COLO668 (cell line): ENCODE results near the gene WWP2.

ENCODE experiments used
- DNase-seq: peaks from one replicate; lab custom pipeline; 2025; ENCODE audit not compliant: unreplicated experiment; lab: John Stamatoyannopoulos, UW

The WWP2 gene

GRCh38 chr16:69886726-69887125 lies 124.6 kb downstream of the WWP2 start:
- DNase-seq = no peak

DNA sequence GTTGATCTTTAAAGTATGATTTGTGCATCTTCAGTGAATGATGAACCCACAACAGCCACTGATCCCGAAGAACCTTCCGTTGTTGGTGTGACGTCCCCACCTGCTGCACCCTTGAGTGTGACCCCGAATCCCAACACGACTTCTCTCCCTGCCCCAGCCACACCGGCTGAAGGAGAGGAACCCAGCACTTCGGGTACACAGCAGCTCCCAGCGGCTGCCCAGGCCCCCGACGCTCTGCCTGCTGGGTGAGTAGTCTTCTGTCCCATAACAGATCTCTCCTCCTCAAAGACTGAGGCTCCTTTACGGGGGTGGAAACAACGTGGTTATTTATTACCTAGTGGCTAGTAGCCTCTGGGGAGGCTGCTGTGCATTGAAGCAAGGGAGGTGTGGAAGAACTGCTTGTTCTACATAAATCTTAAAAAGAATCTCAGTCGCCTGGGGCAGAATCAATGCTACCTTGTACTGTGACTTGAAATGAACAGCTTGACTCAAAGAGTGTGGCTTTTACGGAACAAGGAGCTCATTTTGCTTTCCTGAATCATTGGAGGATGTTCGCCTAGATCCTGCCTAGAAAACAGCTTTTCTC lies 126.0 kb downstream of the WWP2 start:
- DNase-seq = no peak

GRCh38 chr16:69889295-69889964 lies 127.3 kb downstream of the WWP2 start:
- DNase-seq = no peak

- DNase-seq = no peak
Observed at GRCh38 chr16:69890114-69890891, 128.2 kb downstream of the WWP2 start.

DNA sequence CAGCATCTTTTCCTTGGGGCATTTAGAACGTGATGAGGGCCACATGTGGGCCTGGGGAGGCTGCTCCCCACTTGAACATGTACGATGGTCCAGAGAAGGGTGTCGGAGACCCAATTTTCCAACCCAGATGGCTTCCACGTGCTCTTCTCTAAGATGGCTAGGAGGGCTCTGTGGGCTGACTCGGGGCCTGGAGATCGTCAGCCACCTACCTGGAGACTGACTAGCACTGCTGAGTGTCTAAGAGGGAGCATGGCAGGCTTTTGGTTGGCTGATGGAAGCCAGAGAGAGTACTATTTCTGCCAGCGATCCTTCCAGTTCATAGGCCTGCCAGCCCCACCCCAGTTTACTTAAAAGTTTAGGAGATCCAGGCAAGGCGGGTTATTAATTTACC lies 128.8 kb downstream of the WWP2 start:
- DNase-seq = no peak

GRCh38 chr16:69892378-69892777 lies 130.2 kb downstream of the WWP2 start:
- no peak for DNase-seq

DNA sequence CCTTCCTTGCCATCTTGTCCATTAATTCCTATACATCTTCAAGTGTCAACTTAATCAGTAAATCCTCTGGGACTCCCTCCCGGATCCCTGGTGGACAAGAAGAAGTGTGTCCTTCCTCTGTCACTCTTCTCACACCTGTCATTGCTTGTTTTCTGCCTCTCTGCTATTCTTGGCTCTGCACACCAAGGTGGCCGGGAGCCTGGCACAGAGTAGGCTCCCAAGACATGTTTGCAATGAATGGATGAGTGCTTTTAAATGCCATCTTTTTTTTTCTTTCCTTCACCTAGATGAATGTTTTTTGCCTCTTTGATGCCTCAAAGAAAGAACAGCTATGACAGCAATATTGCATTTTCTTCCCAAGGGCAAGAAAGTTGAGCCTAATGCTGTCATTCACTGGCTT lies 131.0 kb downstream of the WWP2 start:
- no peak for DNase-seq

GRCh38 chr16:69894676-69895075 lies 132.5 kb downstream of the WWP2 start:
- DNase-seq = no peak

GRCh38 chr16:69903865-69904415 lies 141.8 kb downstream of the WWP2 start:
- no peak for DNase-seq

- DNase-seq = no peak
Observed at GRCh38 chr16:69904495-69905170, 142.5 kb downstream of the WWP2 start.

GRCh38 chr16:69905171-69905555 lies 143.0 kb downstream of the WWP2 start:
- no peak for DNase-seq

DNA sequence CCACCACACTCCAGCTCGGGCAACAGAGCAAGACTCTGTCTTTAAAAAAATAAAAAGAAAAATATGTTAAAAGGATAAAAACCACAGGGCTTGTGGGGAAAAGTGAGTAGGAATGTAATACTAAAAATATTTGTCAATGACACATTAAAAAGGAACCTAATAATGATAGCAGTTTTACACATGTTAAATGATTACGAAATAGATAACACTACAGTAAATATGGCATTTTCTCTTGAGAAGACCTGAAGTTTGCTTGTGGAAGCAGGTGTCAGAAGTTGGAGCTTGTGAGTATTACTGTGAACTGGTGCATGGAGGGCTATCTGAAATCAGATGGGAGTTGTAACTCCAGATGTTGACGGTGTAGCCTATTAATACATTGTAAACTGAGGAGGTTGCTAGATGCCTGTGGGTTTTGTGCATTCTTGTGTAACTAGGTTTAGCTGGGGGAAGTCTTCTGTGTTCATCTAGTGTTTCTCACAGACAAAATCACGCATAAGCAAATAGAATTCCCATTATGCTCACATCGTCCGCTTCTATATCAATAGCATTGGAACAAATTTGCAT lies 144.8 kb downstream of the WWP2 start:
- no peak for DNase-seq

- no peak for DNase-seq
Observed at GRCh38 chr16:69909043-69909442, 146.9 kb downstream of the WWP2 start.

GRCh38 chr16:69909760-69910159 lies 147.6 kb downstream of the WWP2 start:
- DNase-seq = no peak

DNA sequence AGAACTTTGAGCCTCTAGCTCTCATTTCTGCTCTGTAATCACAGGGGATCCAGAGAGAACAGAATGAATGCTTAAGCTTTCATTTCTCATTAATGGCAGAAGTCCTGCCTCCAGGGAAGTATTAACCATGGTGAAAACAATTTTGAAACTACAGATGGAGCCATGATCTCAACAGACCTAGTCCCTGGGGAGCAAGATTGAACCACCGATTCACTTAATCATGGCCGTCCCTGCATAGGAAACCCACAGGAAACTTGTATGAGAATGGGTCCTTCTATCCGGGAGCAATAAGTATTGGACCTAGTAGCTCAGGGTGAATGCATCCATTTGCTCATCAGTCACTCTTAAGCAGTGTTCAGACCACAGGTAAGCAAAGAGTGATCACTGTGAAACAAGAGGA lies 148.8 kb downstream of the WWP2 start:
- no peak for DNase-seq

GRCh38 chr16:69916462-69916861 lies 154.3 kb downstream of the WWP2 start:
- DNase-seq = no peak

DNA sequence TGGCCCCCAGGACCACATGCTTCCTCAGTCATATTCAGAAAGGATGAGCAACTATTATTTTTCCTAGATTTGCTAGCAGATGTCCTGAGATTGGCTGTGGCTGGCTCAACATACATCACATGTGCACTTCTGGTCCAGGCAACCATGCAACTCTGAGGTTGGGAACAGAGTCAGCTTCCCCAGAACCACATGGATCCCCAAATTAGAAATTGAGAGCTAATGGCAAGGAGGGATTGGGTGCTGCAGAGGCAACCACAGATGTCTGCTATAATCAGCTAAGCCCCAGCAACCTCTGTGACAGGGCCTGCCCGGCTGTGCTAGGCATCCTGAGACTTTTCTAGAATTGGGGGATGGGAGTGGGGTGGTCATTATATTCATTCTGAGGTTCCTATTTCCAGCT lies 155.2 kb downstream of the WWP2 start:
- DNase-seq = no peak

- no peak for DNase-seq
Observed at GRCh38 chr16:69917739-69918138, 155.6 kb downstream of the WWP2 start.

- no peak for DNase-seq
Observed at GRCh38 chr16:69918241-69918640, 156.1 kb downstream of the WWP2 start.

DNA sequence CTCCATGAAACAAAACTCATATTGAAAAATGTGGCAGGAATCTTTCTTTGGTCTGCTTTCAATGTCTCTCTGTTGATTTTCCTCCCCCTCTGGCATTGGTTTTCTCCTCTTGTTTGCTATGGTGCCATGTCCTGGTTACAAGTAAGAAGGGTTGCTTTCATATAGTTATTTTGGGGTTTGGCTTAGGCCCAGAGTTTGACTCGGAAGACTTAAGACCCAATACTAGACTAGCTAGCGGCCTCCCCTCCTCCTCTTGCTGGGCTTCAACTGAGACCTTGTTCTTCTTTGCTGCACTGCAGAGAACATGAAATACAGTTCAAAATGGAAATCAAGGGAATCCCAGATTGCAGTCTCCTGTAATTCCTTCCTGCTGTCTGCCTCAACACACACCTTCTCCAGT lies 159.0 kb downstream of the WWP2 start:
- no peak for DNase-seq

DNA sequence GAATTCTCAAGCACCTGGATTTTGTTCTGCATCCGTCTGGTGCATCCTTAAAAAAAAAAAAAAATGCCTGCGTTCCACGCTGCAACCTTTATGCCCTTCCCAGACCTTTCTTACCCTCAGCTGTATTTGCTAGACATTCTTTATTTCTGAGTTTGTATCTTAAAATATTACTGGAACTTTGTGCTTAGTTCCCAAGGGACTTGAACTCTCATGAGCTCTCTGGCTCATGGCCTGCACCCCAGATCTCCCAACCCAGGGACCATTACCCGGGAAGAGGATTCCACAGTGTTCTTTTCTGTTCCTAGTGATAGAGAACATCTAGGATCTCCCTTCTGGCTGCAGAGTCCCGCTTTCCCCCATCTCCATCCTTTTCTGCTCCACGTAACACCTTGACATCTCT lies 160.1 kb downstream of the WWP2 start:
- DNase-seq = no peak
